SIG-M5 (cell line): ENCODE results near the gene HPCAL4.

Source experiments
- DNase-seq: peaks from one replicate; lab custom pipeline; 2025; lab: John Stamatoyannopoulos, UW

HPCAL4 gene

DNA sequence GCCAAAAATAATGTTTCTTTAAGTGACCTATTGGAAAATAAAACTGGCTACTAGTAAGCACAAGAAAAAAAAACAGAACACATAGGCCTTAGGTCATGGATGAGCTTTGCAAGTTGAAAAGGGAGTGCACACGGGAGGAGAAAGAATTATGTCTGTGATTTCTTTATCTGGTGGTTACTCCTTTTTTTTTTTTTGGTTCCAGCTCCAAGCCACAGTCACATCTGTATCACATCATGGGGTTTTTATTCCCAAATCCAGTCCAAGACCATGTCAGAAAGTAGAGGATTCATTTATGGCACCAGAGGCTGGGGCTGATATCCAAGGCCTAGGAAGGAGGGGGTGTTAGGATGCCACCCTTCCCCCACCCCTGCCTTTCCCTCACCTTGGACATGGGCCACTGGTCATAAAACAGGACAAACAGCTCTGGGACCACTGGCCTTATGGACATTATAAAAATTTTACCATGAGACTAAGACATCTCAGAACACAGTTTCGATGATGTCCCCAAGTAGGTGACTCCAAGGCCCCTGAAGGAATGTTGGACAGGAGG is 41.5 kb downstream of the HPCAL4 start:
- DNase-seq, result no peak

DNA sequence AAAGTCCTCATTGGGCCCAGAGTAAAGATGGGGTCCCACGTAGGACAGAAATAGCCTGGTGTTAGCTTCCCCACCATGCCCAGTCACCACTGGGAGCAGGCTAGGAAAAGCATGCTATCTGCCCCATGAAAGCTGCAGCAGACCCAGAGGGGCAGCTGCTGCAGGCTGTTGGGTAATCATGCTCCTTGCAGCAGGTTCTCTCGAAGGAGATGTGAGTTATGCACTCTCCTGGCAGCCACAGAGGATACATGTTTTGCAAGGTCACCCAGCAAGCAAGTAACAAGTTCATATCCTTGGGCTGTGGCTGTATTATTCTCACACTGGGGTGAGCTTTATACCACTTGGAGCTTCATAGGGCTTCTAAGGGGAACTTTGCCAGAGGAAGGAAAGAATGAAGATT is 42.7 kb downstream of the HPCAL4 start:
- no peak for DNase-seq

DNA sequence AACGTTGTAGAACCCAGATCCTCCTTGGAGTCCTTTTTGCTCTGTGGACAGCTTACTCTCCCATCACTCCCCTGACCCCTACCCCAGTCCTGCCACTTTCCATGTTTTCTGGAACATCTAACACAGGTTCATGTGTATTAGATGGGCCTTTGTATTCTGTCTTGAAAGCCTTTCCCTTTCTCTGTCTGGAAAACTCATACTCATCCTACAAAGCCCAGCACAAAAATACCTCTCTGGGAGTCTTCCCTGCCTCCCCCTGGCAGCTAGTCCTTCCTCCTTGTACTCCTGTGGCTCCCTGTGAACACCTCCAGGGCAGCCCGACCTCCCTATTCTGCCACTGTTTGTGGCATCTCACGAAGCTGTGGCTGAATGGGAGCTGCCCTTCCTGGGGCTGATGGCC is 44.0 kb downstream of the HPCAL4 start:
- no peak for DNase-seq

DNA sequence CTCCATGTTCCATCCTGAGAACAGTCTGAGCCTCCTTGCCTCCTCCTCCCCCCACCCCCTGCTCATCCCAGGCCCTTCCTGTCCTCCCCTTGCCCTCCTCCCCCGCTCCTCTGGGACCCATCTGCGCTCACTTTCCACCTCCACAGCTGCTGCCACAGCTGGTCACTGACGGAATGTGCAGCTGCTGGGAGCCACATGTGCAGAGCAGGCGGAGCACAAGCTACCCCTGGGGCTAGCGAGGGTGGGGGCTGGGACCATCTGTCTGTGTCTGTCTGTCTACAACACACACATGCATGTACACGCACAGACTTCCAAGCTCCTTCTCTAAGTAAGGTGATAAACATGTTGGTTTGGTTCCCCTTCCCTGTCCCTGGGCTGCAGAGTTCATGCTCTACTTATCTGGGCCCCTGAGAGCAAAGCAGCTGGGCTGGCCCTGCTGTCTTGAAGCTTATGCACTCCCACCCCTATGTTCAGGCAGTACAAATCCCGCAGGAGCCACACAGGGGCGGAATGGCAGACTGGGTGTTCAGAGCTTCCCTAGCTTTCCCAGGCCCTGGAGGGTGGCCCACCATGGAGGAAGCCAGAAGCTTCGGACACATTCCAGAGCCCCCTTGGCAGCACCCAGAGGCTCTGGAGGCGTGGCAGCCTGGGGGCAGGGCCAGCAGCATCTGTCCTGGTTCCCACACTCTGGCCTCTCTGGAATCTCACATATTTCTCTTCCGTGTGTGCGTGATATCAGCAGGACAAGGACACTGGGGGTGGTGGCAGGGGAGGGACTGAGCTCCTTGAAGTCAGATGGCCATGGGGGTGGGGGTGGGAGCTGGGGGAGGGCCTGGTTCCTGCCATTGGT is 44.8 kb downstream of the HPCAL4 start:
- DNase-seq, result no peak

DNA sequence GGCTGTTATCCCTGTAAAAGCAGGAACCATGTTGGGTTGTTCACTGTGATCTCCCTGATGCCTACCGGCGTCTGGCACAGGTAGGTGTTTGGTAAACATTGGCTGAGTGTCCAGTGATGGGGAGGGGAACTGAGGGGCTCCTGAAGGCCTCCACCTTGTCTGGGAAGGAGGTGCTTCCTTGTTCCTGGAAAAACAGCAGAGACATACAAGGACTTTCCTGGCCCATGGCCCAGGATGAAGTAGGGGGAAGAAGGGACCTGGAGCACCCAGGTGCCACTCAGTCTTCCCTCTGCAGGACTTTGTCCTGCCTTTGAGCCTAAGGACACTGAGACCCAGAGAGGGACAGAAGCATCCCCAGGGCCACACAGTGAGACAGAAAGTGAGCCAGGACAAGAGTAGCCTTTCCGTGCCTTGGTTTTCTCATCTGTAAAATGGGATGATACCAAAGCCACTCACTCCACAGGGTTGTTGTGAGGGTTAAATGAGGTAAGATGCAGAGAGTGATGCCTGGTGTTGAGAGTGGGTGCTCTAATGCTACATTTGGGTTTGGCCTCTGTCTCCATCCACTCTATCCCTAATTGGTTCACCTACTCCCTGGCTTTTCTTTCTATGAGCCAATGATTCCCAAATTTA is 45.7 kb downstream of the HPCAL4 start:
- no peak for DNase-seq

DNA sequence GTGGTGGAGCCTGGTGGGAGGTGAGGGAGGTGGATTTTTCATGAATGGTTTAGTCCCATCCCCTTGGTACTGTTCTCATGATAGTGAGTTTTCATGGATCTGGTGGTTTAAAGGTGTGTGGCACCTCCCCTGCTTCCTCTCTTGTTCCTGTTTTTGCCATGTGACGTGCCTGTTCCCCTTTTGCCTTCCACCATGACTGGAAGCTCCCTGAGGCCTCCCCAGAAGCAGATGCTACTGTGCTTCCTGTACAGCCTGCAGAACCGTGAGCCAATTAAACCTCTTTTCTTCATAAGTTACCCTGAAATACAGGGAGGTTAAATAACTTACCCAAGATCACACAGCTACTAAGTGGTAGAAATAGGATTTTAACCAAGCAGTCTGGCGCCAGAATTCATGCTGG is 47.5 kb downstream of the HPCAL4 start:
- DNase-seq, result no peak

DNA sequence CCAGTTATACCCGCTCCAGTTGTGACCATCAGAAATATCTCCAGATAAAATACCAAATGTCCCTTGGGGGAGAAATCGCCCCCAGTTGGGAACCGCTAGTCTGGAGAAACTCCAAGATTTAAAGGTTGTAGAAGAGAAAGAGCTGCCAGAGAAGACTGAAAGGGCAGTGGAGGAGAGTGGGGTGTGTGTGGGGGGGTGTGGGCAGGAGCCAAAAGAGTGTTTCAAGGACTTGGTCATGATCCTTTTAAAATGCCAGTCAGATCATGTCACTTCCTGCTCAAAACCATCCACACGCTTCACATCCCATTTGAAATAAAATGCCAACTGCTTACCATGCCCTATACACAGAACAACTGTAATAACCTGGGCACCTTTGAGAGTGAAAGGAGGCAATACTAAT is 48.4 kb downstream of the HPCAL4 start:
- no peak for DNase-seq

DNA sequence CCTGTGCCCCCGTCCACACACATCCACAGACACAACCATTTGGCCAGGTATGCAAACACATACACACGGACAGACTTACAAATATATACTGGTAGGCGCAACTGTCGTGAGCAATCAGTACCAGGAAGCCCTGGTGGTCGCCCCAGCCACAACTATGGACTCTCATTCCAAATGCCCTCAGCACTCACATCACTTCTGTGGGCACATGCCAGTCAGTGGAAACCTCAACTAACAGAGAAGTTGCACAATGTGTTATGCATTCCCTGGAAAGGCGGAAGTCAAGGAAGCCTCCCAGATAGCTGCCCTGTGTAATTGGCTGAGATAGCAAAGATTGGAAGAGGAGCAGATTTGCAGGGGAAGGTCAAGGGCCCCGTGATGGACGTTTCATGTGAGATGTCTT is 50.4 kb downstream of the HPCAL4 start:
- DNase-seq, result no peak

DNA sequence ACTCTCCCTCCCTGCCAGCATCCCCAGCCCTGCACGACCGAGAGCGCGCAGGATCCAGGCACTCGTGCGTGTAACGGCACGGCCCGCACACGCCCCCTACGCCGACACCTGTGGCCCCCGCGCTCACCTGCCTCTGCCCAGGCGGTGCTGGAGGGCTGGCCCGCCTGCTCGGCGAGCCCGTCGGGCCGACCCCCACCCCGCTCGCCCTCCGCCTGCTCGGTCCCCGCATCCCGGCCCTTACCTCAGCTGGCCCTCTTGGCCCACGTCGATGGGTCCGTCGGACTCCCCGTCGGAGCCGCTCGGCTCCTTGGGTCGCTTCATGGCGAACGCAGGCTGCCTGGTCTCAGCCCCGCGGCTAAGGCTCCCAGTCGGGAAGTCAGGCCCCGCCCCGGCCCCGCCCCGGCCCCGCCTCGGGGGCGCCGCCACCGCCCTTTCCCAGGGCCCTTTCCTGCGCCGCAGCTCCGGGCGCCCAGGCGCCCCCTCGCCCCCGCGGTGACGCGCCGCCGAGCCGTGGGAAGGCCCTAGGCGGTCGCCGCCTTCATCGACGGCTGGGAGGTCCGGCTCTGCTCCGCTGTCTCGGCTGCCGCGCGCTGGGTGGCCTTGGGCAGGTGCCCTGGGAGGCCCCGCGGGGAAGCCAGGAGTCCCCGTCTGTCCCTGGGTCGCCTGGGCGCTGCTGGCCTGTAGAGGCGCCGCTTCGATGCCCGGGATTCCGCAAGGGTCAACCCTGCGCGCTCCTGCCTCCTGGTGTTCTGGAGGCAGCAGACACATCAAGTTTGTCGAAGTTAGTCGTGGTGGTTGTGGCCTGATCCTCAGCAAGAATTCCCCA is 51.7 kb downstream of the HPCAL4 start, which contains the start of gene HEYL:
Gene HEYL, minus strand, starts transcription at position 339 of the 826 bp plus-strand sequence. Its CDS starts 18 bp downstream, at position 321.
- DNase-seq, result no peak

DNA sequence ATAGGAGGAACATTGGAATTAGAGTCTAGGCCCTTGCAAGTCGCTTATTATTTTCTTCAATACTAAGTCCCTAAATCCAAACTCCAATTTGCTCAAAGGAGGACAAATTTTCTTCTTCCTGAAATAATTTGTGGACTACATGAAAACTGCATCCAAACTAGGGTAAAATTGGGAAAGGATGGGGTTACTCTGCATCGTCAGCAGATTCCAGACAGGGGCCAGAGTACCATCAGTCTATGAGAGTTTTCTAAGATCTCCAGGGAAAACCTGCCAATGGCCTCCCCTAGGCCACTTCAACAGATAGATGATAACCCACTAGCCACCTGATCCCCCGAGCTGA is 52.3 kb downstream of the HPCAL4 start:
- no peak for DNase-seq

DNA sequence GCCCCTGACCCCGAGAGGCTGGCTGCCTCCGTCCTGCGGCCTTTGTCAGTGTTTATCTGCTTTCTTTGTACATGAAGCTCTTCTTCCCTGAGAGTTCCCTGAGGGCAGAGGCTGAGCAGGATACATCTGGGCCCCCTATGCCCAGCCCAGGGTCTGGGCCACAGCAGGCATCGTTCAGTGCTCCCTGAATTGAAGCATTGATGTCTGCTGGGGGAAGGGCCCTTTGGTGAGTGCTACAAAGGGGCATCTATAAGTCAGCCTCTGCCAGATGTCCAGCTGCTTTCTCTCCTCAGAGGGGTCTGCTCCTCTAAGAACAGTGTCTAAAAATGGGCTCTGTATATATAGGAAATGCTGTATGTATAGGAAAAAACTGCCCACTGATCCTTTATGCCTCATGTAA is 53.9 kb downstream of the HPCAL4 start:
- no peak for DNase-seq

DNA sequence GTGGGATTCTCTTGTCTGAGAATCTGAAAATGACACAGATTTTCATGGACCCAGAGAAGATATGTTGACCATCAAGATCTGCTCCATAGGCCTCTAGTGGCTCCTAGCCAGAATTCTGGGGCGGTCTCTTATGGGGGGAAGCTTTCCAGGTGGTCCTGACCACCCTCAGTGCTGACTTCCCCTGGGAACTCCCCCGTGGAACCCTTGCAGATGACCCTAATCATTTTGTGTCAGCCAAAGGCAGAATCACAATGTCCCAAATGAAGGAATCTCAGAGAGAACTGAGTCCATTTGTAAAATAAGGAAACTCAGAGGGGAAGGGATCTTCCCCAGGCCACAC is 55.4 kb downstream of the HPCAL4 start:
- DNase-seq, result no peak

DNA sequence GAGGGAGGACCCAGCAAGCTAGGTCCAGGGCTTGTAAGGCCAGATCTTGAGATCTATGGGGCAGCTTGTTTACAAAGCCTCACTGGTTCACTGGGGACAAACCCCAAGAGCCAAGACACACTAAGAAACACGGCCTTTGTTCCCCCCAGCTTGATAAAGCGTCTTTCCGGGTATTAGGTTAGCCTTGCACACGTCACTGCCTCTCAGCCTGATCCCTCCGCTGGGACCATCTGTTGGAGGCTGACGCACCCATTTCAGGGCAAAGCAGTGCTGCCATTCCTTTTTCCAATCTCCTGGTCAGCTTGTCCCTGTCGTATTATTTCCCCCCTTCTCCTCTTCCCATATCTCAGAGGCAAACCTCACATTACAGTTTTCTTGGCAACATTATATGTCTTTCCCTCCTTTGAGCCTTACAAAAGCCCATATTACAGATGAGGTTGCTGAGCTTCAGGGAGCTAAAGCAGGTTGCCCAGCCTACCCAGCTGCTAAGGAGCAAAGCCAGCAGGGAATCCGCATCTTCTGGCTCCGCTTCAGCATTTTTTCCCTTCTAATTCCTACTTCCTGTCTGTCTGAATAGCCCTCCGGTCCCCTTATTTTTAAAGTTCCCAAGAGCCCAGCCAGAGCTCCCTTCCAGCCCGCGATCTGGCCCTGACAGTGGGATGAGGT is 55.9 kb downstream of the HPCAL4 start:
- no peak for DNase-seq

DNA sequence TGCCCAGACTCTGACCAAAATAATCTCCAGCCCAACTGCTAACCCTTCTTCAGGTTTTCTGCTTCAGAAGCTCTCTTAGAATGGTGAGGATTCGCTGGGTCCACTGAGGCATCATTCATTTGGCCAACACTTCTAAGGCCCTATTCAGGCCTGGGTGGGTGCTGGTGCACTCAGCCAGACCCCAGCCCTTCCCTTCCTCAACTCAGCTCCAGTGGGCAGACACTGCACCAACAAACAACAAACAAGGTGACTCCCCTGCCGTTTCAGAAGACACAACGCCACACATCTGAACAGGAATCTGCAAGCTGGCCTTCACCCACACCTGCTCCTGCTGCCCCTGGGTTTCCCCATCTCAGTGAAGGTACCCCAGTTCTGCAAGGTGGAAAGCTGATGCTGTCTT is 57.8 kb downstream of the HPCAL4 start:
- no peak for DNase-seq

DNA sequence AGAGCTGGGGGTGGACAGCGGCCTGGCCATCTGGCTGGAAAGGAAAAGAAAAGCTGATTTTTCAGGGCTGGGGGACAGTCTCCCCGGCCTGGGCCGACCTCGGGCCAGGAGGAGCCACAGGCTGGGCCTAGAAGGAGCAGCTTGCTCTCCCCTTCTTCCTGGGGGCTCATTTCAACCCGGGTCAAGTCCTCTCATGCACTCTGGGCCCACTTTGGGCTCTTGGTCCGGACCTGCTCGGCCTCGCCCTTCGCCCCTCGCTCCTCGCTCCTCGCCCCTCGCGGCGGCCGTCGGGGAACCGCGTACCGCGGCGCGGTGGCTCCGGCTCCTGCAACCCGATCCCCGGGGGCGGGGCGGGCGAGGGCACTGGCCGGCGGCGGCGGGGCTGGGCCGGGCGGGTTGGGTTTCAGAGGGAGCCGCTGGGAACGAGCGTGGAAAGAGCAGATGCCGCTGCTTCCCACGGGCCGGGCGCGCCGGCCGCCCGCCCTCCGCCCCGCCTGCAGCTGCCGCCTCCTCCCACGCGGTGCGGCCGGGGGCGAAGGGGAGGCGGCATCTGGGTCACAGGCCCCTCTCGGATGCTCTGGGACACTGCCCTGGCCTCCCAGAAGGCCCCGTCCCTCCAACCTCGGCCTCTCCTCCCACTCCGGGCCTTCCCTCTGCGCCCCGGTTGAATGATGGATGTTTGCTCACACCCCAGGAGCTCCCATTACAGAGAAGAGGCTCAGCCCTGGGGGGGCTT is 58.4 kb downstream of the HPCAL4 start:
- no peak for DNase-seq

DNA sequence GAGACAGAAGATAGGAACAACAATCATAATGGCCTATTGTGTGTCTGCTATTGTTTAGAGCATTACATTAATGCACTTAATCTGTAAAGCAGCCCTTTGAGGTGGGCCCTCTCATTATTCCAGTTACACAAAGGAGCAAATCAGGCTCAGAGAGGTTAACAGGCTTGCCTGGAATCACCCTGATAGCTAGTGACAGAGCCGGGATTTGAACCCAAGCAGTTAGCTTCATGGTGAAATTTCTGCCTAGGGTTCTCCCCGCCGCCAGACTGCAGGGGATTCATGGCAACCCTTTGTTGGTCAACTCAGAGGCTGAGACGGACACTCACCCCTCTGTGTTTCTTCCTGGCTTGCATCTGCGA is 58.9 kb downstream of the HPCAL4 start:
- no peak for DNase-seq

DNA sequence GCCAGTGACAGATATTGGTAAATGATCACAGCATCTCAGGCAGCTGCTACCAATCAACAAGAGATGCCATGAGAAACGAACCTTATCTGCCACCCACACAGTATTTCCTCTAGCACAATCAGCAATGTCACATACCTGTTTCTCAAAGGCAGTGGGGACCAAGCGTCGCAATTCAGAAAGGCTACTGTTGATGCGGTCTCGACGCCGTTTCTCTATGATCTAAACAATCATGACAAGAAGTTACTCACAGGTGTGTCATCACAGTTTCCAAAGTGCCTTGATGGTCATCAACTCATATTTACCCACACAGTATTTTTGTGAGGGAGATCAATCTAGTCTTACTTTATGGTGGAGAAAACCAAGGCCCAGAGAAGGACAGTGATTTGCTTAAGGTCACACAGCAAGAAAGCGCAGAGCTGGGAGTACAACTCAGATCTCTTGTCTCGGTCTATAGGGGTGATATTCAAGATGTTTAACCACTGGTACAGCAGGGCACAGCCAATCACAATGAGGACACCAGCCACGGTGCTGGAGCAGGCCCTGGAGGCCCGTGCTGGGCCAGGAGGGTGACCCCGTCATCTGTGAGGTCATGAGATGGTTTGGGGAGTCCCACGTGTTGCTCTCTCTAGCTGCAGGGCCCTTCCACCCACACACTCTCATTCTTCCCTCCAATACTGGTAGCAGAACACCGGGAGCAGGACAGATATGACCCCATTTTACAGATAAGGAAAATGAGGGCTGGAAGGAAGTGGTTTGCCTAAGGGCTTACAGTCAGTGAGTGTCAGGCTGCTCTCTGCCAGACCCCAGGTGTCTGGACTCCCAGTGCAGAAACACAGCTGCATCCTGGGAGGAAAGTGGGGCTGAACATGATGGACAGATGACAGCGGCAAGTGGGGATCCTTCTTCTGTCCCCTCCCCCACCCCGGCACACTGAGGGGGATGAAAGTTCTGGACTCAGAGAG is 59.6 kb downstream of the HPCAL4 start:
- no peak for DNase-seq

DNA sequence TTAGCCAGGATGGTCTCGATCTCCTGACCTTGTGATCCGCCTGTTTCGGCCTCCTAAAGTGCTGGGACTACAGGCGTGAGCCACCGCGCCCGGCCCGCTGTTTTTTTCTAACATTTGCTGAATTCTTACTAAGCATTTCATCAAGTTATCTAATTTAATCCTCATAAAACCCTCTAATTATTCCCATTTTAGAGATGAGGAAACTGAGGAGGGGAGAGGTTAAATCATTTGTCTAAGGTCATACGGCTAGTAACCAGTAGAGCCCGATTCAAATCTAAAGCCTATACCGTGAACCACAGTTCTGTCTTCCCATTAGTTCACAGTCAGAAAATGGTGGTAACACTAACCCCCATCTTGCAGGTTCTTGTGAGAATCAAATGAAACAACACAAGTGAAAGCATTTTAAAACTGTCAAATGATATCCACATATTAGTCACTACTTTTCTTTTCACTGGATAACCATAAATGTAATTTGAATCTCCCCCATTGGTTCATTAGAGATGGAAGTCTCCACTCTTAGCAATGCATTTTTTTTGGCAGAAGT is 62.4 kb downstream of the HPCAL4 start:
- DNase-seq, result no peak
